Fibroblast of gingiva (primary cell): ENCODE measurements around the gene AXIN2.
"Not testable (repeated sequence)": the region's sequence is repeated elsewhere in the genome, so short reads cannot be mapped to it uniquely, and the experiment has no call there.

Source experiments
- DNase-seq: peaks from one replicate; pipeline ENCODE4 v3.0.0-alpha.2; 2011; ENCODE audit warnings: low read depth

The AXIN2 gene

DNA sequence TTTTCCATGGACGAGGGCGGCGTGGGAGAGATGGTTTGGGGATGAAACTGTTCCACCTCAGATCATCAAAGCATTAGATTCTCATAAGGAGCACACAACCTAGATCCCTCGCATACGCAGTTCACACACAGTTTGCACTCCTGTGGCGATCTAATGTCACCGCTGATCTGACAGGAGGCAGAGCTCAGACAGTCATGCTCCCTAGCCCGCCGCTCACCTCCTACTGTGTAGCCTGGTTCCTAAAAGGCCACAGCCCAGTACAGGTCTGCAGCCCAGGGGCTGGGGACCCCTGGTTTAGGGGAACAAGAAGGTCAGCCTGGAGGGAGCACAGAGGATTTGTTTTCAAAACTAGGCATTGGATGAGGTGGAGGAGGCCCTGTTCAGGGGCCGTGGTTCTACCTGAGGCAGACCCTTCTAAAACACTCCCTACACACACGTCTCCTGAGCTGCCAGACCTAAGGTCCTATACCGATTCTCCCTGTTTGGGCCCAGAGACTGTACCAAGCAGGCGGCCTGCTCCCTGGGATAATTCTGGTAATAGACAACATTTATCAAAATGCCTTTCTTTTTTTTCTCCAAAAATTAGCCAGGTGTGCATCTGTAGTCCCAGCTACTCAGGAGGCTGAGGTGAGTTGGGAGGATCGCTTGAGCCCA lies 38.6 kb downstream of the AXIN2 start:
- DNase-seq, result no peak

DNA sequence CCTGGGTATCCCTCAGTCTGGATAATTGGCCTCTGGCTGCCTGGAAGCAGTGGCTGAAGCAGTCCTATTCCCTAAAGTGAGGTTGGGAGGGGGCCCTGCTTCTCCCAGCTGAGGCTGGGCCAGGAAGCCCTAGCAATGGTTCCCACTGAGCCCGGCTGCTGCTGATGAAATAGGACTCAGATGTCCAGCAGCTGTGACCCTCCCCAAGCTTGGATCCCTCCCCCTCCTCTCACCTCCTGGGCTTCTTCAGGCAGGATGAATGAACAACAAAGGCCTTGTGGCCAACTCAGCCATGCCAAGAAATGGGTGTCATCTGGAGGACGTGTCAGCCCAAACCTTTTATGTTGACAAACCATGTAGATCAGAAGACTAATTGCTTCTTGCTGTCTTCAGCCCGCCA lies 42.0 kb downstream of the AXIN2 start:
- no peak for DNase-seq

DNA sequence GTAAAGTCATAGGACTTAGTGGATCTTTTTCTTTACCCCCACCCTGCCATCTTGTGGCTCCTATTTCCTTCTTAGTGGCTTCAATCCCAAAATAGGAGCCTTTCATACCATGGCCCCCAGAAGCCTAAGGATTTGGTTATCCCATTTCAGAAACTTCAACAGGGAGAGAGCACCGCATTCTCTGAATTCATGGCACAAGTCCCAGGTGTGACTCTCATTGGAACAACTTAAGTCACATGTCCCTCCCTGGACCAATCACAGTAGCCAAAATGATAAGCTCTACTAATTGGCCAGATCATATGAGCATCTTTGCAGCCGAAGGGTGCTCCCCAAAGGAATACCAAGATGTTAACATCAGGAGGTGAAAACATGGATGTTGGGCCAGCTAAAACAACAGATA lies 43.2 kb downstream of the AXIN2 start:
- peak; percentile 36 for DNase-seq

DNA sequence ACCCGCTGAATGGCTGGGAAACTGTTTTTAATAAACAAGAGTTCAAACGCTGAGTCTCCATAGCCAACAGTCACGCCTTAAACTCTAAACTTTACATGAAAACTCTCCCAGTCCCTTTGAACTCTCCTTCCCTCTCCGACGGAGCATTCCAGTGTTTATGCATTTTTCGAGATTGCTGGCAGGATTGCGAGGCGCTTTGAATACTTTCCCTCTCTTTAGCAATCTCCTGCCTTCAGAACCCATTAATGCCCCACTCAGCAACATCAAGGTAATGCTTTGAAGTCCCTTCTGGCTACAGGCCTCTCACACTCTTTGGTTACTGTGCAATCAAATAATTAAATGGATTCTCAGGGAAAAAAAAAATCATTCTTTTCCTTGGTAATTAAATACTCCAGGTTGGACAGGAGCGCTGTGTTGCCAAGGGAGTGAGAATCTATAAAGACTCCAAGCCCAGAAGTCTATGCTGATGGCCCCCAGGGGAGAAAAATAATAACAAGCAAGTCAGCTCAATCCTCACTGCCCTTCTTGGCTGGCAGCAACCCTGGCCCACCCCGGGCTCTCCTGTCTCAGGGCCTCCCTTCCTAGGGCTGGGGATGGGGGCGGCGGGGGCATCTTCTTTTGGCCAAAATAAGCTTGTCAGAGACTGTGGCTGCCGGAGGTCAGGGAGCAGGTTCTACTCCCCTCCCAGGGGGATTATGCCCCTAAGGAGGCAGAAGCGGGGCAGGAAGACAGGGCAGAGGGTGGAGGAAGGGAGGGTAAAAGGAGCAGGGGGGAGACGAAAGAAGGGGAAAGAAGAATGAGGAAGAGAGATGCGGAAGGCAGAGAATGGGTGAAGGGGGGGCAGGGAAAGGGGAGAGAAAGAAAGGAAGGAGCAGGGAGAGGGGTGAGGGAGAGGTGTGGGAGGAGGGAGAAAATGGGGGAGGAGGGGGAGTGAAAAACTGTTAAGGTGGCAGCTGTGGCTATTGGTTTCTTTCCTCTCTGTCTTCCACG lies 45.2 kb downstream of the AXIN2 start:
- peak; percentile 74 for DNase-seq

- DNase-seq, result no peak
Measured at GRCh38 chr17:65515512-65515911, 45.9 kb downstream of the AXIN2 start.

DNA sequence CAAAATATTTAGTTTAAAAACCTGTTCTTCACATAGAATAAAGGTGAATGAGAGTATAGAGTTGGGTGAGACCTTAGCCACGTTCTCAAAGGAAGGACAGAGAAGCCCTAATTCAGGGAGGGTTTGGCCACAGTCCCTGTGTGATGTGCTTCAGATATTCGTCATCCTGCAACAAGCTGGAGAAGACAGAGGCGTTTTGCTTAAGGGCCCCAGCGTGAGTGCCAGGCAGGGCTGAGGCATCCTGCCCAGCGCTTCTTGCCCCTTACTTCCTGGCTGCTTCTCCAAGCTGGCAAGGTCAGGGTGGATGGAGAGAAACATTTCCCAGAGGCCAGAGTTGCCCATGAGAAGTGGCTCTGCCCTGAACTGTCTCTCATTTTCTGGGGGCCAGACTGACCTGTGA lies 46.9 kb downstream of the AXIN2 start:
- peak; percentile 72 for DNase-seq

DNA sequence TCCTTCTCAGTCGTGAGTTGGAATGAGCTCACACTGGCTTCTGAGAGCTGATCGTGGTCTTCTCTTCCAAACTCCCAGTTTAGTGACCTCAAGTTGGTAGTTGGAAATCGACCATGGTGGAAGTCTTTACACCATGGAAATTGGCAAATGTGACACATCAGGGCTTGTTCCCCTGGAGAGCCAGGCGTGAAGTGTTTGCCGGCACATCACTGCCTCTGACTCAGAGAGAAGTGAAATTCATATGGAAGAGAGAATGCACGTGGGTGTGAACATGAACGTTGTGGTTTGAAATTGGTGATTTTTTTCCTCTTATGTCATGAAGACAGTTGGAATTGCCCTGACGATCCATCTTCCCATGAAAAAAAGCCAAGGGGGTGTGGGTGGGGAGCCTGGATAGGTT lies 47.4 kb downstream of the AXIN2 start:
- DNase-seq, result peak; percentile 66

GRCh38 chr17:65511316-65511715 lies 50.1 kb downstream of the AXIN2 start:
- DNase-seq, result no peak

GRCh38 chr17:65509032-65509431 lies 52.4 kb downstream of the AXIN2 start:
- no peak for DNase-seq

- DNase-seq, result not testable (repeated sequence)
Measured at GRCh38 chr17:65504673-65505072, 56.8 kb downstream of the AXIN2 start.

- no peak for DNase-seq
Measured at GRCh38 chr17:65504141-65504540, 57.3 kb downstream of the AXIN2 start.

DNA sequence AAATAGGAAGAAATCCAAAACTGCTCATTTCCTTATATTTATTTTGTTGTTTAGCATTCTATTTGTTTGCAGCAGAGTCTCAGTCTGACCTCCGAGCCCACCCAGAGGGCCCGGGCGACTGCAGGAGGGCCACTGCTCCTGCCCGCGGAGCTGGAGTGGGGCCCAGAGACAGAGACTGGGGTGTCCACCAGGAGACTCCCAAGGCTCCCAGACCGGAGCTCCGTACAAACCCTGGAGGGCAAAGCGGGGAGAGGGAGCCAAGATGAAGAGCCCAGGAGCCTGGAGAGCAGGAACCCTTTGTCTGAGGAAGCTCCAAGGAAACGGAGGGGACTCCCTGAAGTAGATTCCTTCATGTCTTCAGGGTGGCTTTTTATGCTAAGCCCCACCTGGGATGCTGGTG lies 57.9 kb downstream of the AXIN2 start:
- no peak for DNase-seq

GRCh38 chr17:65498816-65499215 lies 62.6 kb downstream of the AXIN2 start:
- no peak for DNase-seq

DNA sequence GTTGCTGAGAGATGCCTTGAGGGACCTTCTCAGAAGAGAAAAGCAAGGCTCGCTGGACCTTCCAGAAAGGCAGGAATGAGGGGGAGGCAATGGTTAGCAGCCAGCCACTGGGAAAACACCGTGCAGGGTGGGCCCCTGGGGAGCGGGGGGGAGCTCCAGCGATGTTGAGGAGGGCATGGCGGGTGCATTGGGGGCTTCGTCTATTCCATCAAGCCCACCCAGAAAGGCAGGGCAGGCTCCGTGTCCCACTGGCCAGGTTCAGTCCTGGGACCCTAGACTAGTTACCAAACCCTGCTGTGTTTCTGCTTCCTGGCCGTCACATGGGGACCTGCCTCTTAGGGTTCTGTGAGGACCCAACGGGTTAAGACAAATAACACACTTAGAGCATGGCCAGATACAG lies 64.6 kb downstream of the AXIN2 start:
- DNase-seq, result no peak

GRCh38 chr17:65495122-65496055 lies 66.1 kb downstream of the AXIN2 start:
- DNase-seq, result no peak

GRCh38 chr17:65489413-65490155 lies 71.9 kb downstream of the AXIN2 start:
- no peak for DNase-seq

GRCh38 chr17:65488665-65489064 lies 72.8 kb downstream of the AXIN2 start:
- no peak for DNase-seq

DNA sequence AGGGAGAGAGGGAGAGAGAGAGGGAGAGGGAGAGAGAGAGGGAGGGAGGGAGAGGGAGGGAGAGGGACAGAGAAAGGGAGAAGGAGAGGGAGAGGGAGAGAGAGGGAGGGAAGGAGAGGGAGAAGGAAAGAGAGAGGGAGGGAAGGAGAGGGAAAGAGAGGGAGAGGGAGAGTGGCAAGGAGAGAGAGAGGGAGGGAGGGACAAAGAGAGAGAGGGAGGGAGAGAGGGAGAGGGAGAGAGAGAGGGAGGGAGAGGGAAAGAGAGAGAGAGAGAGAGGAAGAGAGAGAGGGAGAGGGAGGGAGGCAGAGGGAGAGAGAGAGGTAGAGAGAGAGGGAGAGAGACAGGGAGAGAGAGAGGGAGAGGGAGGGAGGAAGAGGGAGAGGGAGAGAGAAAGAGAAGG lies 73.5 kb downstream of the AXIN2 start:
- DNase-seq, result no peak

DNA sequence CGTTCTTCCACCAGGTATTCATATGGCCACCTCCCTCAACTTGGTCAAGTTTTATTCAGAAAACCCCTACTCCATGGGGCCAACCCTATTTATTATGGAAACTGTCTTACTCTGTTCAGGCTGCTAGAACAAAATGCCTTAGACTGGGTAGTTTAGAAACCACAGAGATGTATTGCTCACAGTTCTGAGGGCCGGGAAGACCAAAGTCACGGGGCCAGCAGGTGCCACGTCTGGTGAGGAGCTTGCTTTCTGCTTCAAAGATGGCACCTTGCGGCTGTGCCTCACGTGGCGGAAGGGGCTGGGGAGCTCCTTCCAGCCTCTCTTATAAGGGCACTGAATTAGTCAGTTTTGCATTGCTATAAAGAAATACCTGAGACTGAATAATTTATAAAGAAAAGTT lies 74.3 kb downstream of the AXIN2 start:
- no peak for DNase-seq

- DNase-seq, result no peak
Measured at GRCh38 chr17:65485388-65486299, 75.8 kb downstream of the AXIN2 start.
